ENCODE results near the gene CDC42BPB.

- TF ChIP-seq CTCF (IDR thresholded peaks at IDR 0.05) (no peak), POLR2A (IDR thresholded peaks at IDR 0.05) (no peak), POLR2AphosphoS5 (IDR thresholded peaks at IDR 0.05; ENCODE audit: insufficient read depth in 1 of 2, low read depth in 1 of 2) (no peak)
Observed at GRCh38 chr14:103095210-103095778, 37.9 kb upstream of the CDC42BPB start.

Measured in vagina (tissue), 2 donors.